Activated gamma-delta T cell (primary cell): ENCODE data around the gene AK8.

ENCODE experiments used
- DNase-seq: peaks from one replicate; lab custom pipeline; 2025; lab: John Stamatoyannopoulos, UW

Gene AK8

GRCh38 chr9:132770770-132771310 is 107.2 kb downstream of the AK8 start:
- no peak for DNase-seq

- no peak for DNase-seq
These were observed 107.9 kb downstream of the AK8 start for GRCh38 chr9:132769906-132770769.

GRCh38 chr9:132768932-132769905 is 108.9 kb downstream of the AK8 start:
- DNase-seq = no peak

GRCh38 chr9:132763574-132763973 is 114.5 kb downstream of the AK8 start:
- no peak for DNase-seq

GRCh38 chr9:132762896-132763295 is 115.2 kb downstream of the AK8 start:
- DNase-seq = no peak

GRCh38 chr9:132761602-132762001 is 116.5 kb downstream of the AK8 start:
- no peak for DNase-seq

- DNase-seq = no peak
These were observed 118.0 kb downstream of the AK8 start for GRCh38 chr9:132760057-132760456.

- no peak for DNase-seq
These were observed 121.1 kb downstream of the AK8 start for GRCh38 chr9:132757016-132757415.

- no peak for DNase-seq
These were observed 121.8 kb downstream of the AK8 start for GRCh38 chr9:132756214-132756845.

- no peak for DNase-seq
These were observed 123.0 kb downstream of the AK8 start for GRCh38 chr9:132755096-132755495.

- no peak for DNase-seq
These were observed 123.8 kb downstream of the AK8 start for GRCh38 chr9:132754236-132754635.

- DNase-seq = no peak
These were observed 124.5 kb downstream of the AK8 start for GRCh38 chr9:132753593-132753880.

- DNase-seq = no peak
These were observed 125.0 kb downstream of the AK8 start for GRCh38 chr9:132752877-132753592.

GRCh38 chr9:132750668-132751067 is 127.4 kb downstream of the AK8 start:
- DNase-seq = no peak

GRCh38 chr9:132749306-132749705 is 128.8 kb downstream of the AK8 start:
- DNase-seq = no peak

GRCh38 chr9:132748450-132748849 is 129.6 kb downstream of the AK8 start:
- no peak for DNase-seq

GRCh38 chr9:132745756-132746709 is 132.1 kb downstream of the AK8 start:
- DNase-seq = no peak

GRCh38 chr9:132744881-132745755 is 133.0 kb downstream of the AK8 start:
- no peak for DNase-seq

GRCh38 chr9:132743931-132744479 is 134.1 kb downstream of the AK8 start:
- DNase-seq = no peak
